ENCODE data around the gene MFRP. TPM values are rescaled to one million over a fixed set of nuclear protein-coding genes. Genes with fewer than 3 reads are reported as not detected.
A peak's percentile ranks its signal among the peaks of the same experiment; 100 is the strongest.

The MFRP gene
- total and polyA plus RNA-seq, 10 of the 15 experiments (the other 5 are each of a cell fraction or from before 2014, with no cell fraction given): not detected

DNA sequence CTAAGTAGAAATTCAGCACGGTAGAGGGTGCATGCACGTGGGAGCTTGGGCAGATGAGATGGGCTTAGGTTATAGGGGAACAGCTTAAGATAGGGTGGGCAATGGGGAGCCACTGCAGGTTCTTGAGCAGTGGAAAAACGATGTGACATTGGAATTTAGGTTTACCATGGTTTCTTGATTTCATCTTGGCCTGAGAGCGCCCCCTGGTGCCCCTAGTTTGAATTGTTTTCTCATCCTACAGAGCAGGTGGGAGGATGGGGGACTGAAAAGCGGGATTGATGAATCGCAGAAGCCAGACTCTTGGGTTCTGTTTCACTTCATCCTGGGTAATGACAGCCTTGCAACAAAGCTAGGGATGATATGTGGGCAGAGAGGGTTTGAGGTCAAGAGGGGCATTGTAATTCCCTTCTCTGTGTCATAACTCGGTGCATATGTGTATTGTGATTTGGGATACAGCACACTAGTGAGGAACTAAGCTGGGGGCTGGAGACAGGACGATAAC is 22.9 kb downstream of the MFRP start (continued):
- TF ChIP-seq BHLHE40 (IDR thresholded peaks at IDR 0.05; ENCODE audit: borderline replicate concordance in 1 of 2, low read depth in 2 of 2, low read length in 1 of 2) (no peak), FOXM1 (IDR thresholded peaks at IDR 0.05; ENCODE audit: low read depth, low read length) (0 out of 2 replicates have a peak, but pooled peaks have one; percentile 19), RUNX3 (IDR thresholded peaks at IDR 0.05; ENCODE audit: low read length) (peak; percentile 32; the same call in 1 of the 2 replicates), MTA3 (IDR thresholded peaks at IDR 0.05; ENCODE audit: borderline replicate concordance, low read length) (no peak), YY1 (IDR thresholded peaks at IDR 0.05; ENCODE audit: low read depth, low read length) (peak; percentile 63), RELA (IDR thresholded peaks at IDR 0.05; ENCODE audit: borderline replicate concordance, partially characterized antibody) (peak; percentile 10), HDAC6 (IDR thresholded peaks at IDR 0.05; ENCODE audit: unreplicated experiment) (no peak), IKZF2 (IDR thresholded peaks at IDR 0.05) (no peak; a peak in 1 of 4 replicates), SMARCA5 (IDR thresholded peaks at IDR 0.05) (peak; percentile 99), FOS (IDR thresholded peaks at IDR 0.05; ENCODE audit: borderline replicate concordance, extremely low read depth, insufficient read length) (no peak), ZZZ3 (IDR thresholded peaks at IDR 0.05; ENCODE audit: control insufficient read depth, insufficient read length, low read depth) (no peak), CREM (IDR thresholded peaks at IDR 0.05; ENCODE audit: low read depth) (no peak), SMC3 (IDR thresholded peaks at IDR 0.05; ENCODE audit: borderline replicate concordance, low read length) (peak; percentile 66), RCOR1 (conservative IDR thresholded peaks at IDR 0.05; ENCODE audit: low read depth, low read length) (0 out of 2 replicates have a peak, but pooled peaks have one; percentile 63), STAT1 (conservative IDR thresholded peaks at IDR 0.05) (no peak), TARDBP (IDR thresholded peaks at IDR 0.05; ENCODE audit: borderline replicate concordance) (no peak), GATAD2B (conservative IDR thresholded peaks at IDR 0.05; ENCODE audit: low read depth) (no peak), SUZ12 (IDR thresholded peaks at IDR 0.05; ENCODE audit: unreplicated experiment) (no peak)
- TF ChIP-seq, protein P1, sequence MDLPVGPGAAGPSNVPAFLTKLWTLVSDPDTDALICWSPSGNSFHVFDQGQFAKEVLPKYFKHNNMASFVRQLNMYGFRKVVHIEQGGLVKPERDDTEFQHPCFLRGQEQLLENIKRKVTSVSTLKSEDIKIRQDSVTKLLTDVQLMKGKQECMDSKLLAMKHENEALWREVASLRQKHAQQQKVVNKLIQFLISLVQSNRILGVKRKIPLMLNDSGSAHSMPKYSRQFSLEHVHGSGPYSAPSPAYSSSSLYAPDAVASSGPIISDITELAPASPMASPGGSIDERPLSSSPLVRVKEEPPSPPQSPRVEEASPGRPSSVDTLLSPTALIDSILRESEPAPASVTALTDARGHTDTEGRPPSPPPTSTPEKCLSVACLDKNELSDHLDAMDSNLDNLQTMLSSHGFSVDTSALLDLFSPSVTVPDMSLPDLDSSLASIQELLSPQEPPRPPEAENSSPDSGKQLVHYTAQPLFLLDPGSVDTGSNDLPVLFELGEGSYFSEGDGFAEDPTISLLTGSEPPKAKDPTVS (IDR thresholded peaks at IDR 0.05; ENCODE audit: low read depth, low read length): no peak
- TF ChIP-seq, protein P2, sequence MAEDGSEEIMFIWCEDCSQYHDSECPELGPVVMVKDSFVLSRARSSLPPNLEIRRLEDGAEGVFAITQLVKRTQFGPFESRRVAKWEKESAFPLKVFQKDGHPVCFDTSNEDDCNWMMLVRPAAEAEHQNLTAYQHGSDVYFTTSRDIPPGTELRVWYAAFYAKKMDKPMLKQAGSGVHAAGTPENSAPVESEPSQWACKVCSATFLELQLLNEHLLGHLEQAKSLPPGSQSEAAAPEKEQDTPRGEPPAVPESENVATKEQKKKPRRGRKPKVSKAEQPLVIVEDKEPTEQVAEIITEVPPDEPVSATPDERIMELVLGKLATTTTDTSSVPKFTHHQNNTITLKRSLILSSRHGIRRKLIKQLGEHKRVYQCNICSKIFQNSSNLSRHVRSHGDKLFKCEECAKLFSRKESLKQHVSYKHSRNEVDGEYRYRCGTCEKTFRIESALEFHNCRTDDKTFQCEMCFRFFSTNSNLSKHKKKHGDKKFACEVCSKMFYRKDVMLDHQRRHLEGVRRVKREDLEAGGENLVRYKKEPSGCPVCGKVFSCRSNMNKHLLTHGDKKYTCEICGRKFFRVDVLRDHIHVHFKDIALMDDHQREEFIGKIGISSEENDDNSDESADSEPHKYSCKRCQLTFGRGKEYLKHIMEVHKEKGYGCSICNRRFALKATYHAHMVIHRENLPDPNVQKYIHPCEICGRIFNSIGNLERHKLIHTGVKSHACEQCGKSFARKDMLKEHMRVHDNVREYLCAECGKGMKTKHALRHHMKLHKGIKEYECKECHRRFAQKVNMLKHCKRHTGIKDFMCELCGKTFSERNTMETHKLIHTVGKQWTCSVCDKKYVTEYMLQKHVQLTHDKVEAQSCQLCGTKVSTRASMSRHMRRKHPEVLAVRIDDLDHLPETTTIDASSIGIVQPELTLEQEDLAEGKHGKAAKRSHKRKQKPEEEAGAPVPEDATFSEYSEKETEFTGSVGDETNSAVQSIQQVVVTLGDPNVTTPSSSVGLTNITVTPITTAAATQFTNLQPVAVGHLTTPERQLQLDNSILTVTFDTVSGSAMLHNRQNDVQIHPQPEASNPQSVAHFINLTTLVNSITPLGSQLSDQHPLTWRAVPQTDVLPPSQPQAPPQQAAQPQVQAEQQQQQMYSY (CRISPR knock-in tag; IDR thresholded peaks at IDR 0.05): no peak
- TF ChIP-seq, protein P3, sequence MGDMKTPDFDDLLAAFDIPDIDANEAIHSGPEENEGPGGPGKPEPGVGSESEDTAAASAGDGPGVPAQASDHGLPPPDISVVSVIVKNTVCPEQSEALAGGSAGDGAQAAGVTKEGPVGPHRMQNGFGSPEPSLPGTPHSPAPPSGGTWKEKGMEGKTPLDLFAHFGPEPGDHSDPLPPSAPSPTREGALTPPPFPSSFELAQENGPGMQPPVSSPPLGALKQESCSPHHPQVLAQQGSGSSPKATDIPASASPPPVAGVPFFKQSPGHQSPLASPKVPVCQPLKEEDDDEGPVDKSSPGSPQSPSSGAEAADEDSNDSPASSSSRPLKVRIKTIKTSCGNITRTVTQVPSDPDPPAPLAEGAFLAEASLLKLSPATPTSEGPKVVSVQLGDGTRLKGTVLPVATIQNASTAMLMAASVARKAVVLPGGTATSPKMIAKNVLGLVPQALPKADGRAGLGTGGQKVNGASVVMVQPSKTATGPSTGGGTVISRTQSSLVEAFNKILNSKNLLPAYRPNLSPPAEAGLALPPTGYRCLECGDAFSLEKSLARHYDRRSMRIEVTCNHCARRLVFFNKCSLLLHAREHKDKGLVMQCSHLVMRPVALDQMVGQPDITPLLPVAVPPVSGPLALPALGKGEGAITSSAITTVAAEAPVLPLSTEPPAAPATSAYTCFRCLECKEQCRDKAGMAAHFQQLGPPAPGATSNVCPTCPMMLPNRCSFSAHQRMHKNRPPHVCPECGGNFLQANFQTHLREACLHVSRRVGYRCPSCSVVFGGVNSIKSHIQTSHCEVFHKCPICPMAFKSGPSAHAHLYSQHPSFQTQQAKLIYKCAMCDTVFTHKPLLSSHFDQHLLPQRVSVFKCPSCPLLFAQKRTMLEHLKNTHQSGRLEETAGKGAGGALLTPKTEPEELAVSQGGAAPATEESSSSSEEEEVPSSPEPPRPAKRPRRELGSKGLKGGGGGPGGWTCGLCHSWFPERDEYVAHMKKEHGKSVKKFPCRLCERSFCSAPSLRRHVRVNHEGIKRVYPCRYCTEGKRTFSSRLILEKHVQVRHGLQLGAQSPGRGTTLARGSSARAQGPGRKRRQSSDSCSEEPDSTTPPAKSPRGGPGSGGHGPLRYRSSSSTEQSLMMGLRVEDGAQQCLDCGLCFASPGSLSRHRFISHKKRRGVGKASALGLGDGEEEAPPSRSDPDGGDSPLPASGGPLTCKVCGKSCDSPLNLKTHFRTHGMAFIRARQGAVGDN (IDR thresholded peaks at IDR 0.05): no peak
